ENCODE measurements around the gene ELMOD1.

Gene ELMOD1

DNA sequence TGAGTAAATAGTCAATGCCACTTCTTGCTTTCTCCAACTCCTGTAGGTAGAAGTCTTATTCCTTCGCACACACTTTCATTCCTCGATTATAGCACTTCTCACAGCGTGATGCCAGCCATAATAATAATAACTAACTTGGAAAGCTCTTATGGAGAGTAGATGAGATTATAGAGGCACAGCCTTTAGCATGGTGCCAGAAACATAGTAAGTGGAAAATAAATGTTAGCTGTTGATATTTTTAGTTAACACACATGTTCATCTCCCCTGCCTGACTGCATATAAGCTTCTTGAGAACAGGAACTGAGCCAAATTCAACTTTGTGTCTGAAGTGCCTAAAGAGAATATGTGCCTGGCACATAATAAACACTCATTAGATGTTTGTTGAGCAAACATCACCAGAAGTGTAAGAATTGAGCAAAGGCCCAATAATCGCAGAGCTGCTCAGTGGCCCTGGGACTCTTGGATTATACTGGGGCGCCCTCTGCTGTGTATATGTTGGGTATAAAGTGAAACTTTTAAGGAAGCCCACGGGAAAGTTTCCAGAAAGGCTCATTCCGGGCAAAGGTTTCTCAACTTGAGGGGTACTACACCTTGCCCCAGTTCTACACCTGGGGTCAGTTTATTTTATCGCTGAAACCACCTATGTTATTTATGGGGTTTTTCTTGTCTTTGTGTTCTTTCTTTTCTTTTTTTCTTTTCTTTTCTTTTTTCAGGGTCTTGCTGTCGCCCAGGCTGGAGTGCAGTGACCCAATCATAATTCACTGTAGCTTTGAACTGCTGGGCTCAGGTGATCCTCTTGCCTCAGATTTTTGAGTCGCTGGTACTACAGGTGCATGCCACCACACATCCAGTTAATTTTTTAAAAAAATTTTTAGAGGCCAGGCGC lies 98.6 kb downstream of the ELMOD1 start:
- Mint-ChIP-seq H3K4me1 (ENCODE audit: low read depth in 2 of 2) (no peaks in the 10 kb centered on the region), H3K27ac (no peak overlapping the region), H3K27me3 (peaks cover 23 to 30% of the 10 kb centered on the region in 2 donors), H3K4me3 (no peak overlapping the region), H3K36me3 (ENCODE audit: insufficient read depth) (no peaks in the 10 kb centered on the region), H3K9me3 (no peaks in the 10 kb centered on the region)
- ATAC-seq (replicated peaks) (peak; percentile 59), DNase-seq (peak; percentile 27 to 48 (median 33))

DNA sequence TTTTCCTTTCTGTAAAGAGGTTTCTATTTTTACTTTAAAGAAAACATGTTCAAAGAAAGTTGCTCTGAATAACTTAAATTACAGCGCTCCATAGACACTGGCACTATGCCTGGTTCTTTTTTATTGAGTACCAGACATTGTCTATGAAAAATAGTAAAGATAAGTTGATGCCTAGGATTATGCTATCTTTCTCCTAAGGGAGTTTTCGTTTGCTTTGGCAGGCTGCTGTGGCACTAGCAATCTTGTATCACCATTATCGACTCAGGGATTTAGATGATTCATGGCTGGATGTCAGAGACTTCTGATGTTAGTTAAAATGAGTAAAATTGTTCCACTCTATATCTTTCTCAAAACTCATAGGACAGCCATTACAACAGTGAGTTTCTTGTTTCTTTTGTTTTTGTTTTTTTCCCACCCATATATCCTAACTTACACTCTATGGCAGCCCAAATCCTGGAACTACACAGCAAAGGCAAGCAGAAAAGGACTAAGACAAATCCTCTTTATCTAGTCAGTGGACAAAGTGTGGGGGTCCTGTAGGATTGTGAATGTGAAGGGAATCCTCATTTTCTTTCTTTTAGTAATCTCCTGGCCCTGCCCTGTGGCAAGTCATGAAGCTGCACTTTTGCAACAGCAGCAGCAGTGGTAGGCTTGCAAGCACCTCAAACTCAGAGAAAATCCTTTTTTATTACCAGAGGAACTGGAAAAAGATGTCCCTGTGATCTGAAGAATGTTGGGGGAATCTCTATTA lies 100.2 kb downstream of the ELMOD1 start:
- no peak overlapping the region for H3K4me3 Mint-ChIP-seq

DNA sequence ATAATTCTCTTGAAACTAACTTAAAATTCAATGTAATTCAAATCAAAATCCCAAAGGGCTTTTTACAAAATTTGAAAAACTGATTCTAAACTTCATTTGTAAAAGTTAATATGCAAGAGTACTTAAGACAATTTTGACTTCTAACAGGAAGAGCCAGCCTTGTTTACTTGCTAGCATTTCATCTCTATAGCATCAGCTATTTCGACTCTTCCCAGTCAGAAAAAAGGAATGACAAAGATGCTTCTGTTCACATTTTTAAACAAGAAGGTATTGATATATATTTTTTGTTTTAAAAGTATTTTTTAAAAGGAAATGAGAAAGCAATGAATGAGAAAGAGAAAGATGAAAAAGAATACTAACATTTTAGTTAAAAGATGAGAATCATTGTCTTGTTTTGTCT lies 104.5 kb downstream of the ELMOD1 start:
- ATAC-seq (replicated peaks) = no peak
- H3K4me1 Mint-ChIP-seq (ENCODE audit: low read depth in 2 of 2) = no peaks in the 10 kb centered on the region
- no peaks in the 10 kb centered on the region for H3K36me3 Mint-ChIP-seq (ENCODE audit: insufficient read depth)
- H3K27ac Mint-ChIP-seq = no peak overlapping the region
- peaks cover 54 to 55% of the 10 kb centered on the region in 2 donors for H3K27me3 Mint-ChIP-seq
- H3K9me3 Mint-ChIP-seq = no peaks in the 10 kb centered on the region
- no peak for DNase-seq
- H3K4me3 Mint-ChIP-seq = no peak overlapping the region

More for the DNA sequence above, 100.2 kb downstream of the ELMOD1 start:
- DNase-seq = no peak
- H3K36me3 Mint-ChIP-seq (ENCODE audit: insufficient read depth) = no peaks in the 10 kb centered on the region
- no peaks in the 10 kb centered on the region for H3K4me1 Mint-ChIP-seq (ENCODE audit: low read depth in 2 of 2)
- H3K27ac Mint-ChIP-seq = no peak overlapping the region
- no peak for ATAC-seq (replicated peaks)
- H3K27me3 Mint-ChIP-seq = peaks cover 27 to 33% of the 10 kb centered on the region in 2 donors
- H3K9me3 Mint-ChIP-seq = no peaks in the 10 kb centered on the region

DNA sequence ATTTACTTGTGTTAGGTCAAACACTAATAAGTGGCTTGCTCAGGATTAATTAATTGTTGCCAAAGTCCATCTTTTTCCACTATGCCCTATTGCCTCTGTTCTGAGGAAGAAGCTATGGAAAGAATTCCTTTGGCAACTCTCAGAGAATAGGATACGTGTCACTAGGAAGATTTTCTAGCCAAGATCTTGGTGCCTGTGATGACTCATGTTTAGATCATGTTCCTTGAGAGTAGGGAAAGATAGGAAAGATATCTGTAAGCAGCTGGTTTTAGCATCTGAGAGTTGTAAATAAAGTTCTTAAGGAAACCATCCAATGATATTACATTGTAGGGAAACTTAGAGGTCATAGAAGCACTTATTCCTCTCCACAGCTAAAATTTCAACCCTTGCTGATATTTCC lies 105.2 kb downstream of the ELMOD1 start:
- Mint-ChIP-seq H3K9me3 (no peaks in the 10 kb centered on the region), H3K27ac (no peak overlapping the region), H3K4me3 (no peak overlapping the region), H3K36me3 (ENCODE audit: insufficient read depth) (no peaks in the 10 kb centered on the region), H3K4me1 (ENCODE audit: low read depth in 2 of 2) (no peaks in the 10 kb centered on the region), H3K27me3 (peaks cover 49 to 55% of the 10 kb centered on the region in 2 donors)
- DNase-seq = no peak
- ATAC-seq (replicated peaks) = no peak

DNA sequence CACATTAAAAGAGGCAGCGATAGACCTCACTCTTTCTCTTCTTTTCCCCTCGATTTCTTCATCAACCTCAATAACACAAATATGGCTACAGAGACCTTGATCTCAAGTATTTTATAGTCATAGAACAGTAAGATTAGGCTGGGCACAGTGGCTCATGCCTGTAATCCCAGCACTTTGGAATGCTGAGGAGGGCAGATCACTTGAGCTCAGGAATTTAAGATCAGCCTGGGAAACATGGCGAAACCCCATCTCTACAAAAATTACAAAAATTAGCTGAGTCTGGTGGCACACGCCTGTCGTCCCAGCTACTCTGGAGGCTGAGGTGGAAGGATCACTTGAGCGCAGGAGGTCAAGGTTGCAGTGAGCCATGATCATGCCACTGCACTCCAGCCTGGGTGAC lies 106.3 kb downstream of the ELMOD1 start:
- DNase-seq (no peak), ATAC-seq (replicated peaks) (no peak)
- Mint-ChIP-seq H3K27me3 (peaks cover 40 to 48% of the 10 kb centered on the region in 2 donors), H3K4me3 (no peak overlapping the region), H3K4me1 (ENCODE audit: low read depth in 2 of 2) (no peaks in the 10 kb centered on the region), H3K9me3 (no peaks in the 10 kb centered on the region), H3K36me3 (ENCODE audit: insufficient read depth) (no peaks in the 10 kb centered on the region), H3K27ac (no peak overlapping the region)

DNA sequence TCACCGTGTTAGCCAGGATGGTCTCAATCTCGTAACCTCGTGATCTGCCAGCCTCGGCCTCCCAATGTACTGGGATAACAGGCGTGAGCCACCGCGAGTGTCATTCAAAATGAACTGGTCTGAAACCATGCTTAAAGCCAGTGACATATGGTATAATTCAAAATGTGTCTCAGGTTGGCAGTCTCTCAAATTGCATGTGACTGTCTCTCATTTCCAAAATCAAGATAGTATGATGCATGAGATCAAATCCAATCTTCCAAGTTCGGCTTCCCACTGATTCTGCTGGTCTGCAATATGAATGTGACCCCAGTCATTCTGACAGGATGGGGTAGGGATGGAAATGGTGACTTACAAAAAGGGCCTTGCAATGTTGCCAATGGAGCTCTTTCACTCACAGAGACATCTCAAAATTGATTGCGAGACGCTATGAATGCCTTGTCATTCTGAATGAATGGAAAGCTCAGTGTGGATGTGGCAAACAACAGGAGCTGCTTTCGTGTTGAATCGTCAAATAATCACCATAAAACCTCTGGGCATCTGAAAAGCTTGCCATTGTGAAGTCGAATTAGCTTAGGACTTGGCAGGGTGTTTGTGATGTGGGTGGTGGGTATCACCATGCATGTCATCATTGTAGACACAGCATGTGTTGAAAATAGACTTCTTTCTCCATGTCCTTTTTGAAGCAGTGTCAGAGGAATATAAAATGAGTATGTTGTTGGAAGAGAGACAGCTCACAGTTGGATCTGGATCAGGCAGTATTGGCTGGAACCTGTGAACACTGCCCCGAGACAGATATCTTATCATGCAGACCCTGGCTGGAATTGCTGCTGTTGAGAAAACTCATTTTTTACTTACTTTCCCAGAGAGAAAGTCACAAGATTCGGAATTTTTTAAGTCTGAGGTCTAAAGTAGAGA lies 108.7 kb downstream of the ELMOD1 start:
- DNase-seq = no peak
- Mint-ChIP-seq H3K4me3 (no peak overlapping the region), H3K4me1 (ENCODE audit: low read depth in 2 of 2) (no peaks in the 10 kb centered on the region), H3K27me3 (peaks cover 48 to 61% of the 10 kb centered on the region in 2 donors), H3K27ac (no peak overlapping the region), H3K36me3 (ENCODE audit: insufficient read depth) (no peaks in the 10 kb centered on the region), H3K9me3 (no peaks in the 10 kb centered on the region)
- no peak for ATAC-seq (replicated peaks)

DNA sequence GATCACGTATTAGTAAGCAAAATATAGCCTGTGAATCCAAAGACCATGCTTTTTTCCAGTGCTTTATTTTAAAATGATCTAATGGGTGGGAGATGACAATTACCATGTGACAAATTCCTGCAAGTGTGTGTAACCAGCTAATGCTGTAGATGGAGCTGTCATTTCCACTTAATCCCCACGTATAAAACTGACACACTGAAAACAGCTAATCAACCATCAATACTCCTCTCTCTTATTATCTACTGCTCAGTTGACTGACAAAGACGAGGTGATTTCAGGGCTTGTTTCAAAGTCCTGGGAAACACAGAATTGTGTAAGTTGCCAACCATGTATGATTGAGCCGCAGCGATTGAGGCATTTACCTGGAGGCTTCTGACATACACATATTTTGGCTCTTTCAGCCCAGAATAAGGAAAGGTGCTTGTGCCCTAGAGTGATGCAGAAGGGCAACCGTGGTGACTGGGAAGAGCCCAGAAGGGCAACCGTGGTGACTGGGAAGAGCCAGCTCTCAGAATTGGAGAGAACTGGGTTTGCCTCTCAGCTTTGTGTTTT lies 111.2 kb downstream of the ELMOD1 start:
- no peak for DNase-seq
- Mint-ChIP-seq H3K4me1 (ENCODE audit: low read depth in 2 of 2) (no peaks in the 10 kb centered on the region), H3K27ac (no peak overlapping the region), H3K36me3 (ENCODE audit: insufficient read depth) (no peaks in the 10 kb centered on the region), H3K4me3 (no peak overlapping the region), H3K27me3 (peaks cover 35 to 53% of the 10 kb centered on the region in 2 donors), H3K9me3 (no peaks in the 10 kb centered on the region)
- ATAC-seq (replicated peaks) = no peak

DNA sequence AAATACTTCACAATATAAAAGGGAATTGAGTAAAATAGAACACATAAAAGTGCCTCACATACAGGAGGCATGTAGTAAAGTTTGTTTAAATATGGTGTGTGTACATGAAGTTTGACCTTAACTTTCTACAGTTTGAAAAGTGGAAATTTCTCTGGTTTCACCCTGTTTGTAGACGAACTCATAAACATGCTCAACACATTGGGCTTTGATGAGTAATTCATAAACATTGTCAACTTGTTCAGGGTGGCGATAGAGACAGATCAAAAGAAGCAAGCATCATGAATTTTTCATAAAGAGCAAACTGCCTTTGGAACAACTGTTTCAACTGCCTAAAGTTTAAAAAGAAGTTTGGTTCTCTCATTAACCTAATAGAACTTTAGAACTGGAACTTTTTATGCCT lies 111.8 kb downstream of the ELMOD1 start:
- no peak for ATAC-seq (replicated peaks)
- Mint-ChIP-seq H3K27me3 (peaks cover 37 to 54% of the 10 kb centered on the region in 2 donors), H3K36me3 (ENCODE audit: insufficient read depth) (no peaks in the 10 kb centered on the region), H3K4me3 (no peak overlapping the region), H3K4me1 (ENCODE audit: low read depth in 2 of 2) (no peaks in the 10 kb centered on the region), H3K27ac (no peak overlapping the region), H3K9me3 (no peaks in the 10 kb centered on the region)
- DNase-seq = no peak

DNA sequence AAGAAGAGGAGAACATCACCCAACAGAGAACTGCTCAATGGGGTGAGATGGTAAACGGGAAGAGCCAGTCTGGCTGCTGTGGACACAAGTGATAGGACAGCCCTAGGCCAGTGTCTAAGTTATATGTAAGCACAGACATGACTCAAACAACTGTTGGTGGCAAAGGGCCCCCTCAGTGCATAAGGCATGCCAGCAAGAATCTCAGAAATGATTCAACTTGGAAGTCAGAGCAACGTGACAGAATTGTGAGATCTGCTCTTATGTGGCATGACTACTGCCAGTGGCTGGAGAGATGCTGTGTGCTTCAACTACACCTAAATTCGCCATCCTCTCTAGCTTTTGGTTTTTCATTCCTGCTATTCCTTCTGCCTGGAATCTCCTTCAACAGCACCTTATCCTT lies 113.5 kb downstream of the ELMOD1 start:
- H3K4me1 Mint-ChIP-seq (ENCODE audit: low read depth in 2 of 2) = no peaks in the 10 kb centered on the region
- H3K9me3 Mint-ChIP-seq = no peaks in the 10 kb centered on the region
- peaks cover 42 to 66% of the 10 kb centered on the region in 2 donors for H3K27me3 Mint-ChIP-seq
- H3K4me3 Mint-ChIP-seq = no peak overlapping the region
- H3K27ac Mint-ChIP-seq = no peak overlapping the region
- no peaks in the 10 kb centered on the region for H3K36me3 Mint-ChIP-seq (ENCODE audit: insufficient read depth)
- DNase-seq (no peak), ATAC-seq (replicated peaks) (no peak)

DNA sequence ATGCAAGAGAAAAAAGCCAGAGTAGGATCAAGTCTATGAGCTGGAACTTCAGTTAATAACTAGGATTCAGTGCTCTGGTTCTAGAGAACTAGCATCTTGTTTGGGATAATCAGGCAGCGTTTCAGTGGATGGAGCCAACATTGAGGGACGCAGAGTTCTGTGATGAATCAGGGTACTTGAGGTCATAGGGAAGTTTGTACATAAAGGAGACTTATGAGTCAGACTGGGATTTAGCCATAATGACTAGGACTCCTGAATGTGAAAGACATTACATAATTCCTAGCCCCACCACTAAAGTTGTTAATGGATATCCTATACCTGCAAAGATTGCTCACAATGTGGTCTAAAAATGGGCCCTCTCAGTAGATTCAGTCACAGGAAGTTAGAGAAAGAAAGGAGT lies 114.1 kb downstream of the ELMOD1 start:
- H3K27me3 Mint-ChIP-seq = peaks cover 42 to 60% of the 10 kb centered on the region in 2 donors
- no peak for ATAC-seq (replicated peaks)
- no peaks in the 10 kb centered on the region for H3K9me3 Mint-ChIP-seq
- H3K27ac Mint-ChIP-seq = no peak overlapping the region
- no peak overlapping the region for H3K4me3 Mint-ChIP-seq
- DNase-seq = no peak
- no peaks in the 10 kb centered on the region for H3K4me1 Mint-ChIP-seq (ENCODE audit: low read depth in 2 of 2)
- no peaks in the 10 kb centered on the region for H3K36me3 Mint-ChIP-seq (ENCODE audit: insufficient read depth)

DNA sequence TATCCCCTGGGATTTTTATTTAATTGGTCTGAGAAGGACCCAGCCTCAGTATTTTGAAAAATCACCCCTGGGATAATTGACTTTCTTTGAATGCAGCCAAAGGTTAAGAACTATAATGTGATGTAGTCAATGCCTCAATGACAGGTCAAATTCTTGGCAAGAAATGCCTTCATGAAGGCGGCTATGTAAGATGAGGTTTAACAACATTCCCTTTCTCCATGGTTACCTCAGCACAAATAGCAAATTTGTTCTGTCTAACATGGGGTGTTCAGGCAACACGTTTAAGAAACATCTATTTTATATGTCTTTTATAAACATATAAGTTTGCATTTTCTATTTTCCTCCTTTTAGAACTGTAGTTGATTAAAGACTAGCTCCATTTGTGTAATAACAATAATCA lies 115.6 kb downstream of the ELMOD1 start:
- Mint-ChIP-seq H3K36me3 (ENCODE audit: insufficient read depth) (no peaks in the 10 kb centered on the region), H3K27me3 (peaks cover 49 to 50% of the 10 kb centered on the region in 2 donors), H3K4me1 (ENCODE audit: low read depth in 2 of 2) (no peaks in the 10 kb centered on the region), H3K9me3 (no peaks in the 10 kb centered on the region), H3K4me3 (no peak overlapping the region), H3K27ac (no peak overlapping the region)
- no peak for ATAC-seq (replicated peaks)
- no peak for DNase-seq

DNA sequence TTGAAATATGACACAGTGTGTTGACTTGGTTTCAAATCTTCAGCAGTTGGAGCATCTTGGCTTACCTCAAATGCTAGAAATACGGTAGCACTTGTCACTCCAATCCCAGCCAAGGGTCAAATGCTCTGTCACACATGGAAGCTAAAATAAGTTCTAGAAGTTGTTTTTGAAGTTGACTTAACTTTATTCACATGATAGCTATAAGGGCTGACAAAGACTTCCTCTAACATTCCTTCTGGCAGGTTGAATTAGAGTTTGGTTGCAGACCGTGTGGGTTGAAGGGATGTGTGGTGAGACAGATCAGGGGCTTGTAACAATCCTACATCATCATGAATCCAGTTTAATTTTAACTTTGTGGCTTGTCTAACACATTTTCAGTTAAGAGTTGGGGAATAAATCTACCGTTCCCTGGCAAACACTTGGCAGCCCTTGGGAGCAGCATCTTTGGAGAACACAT lies 116.3 kb downstream of the ELMOD1 start:
- DNase-seq = no peak
- no peak for ATAC-seq (replicated peaks)
- peaks cover 51 to 54% of the 10 kb centered on the region in 2 donors for H3K27me3 Mint-ChIP-seq

DNA sequence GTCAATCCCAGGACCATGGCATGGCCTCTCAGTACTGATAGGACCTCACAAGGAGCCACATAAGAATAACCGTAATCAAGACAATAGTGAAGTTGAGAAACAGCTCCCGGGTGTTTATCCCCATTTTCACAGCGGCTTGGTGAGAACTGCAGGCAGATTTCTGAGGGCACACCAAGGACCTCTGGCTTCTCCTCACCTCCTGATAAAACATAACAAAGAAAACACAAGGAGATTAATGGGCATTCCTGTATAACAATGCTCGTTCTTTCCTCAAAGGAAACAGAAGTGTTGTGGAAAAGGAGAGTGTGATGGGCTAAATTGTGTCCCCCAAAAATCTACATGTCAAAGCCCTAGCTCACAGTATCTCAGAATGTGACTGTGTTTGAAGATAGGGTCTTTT lies 116.9 kb downstream of the ELMOD1 start:
- no peaks in the 10 kb centered on the region for H3K9me3 Mint-ChIP-seq
- no peak overlapping the region for H3K27ac Mint-ChIP-seq
- H3K27me3 Mint-ChIP-seq = peaks cover 55 to 57% of the 10 kb centered on the region in 2 donors
- H3K36me3 Mint-ChIP-seq (ENCODE audit: insufficient read depth) = no peaks in the 10 kb centered on the region
- ATAC-seq (replicated peaks) (no peak), DNase-seq (no peak)
- H3K4me1 Mint-ChIP-seq (ENCODE audit: low read depth in 2 of 2) = no peaks in the 10 kb centered on the region
- H3K4me3 Mint-ChIP-seq = no peak overlapping the region

More for the DNA sequence above, 116.3 kb downstream of the ELMOD1 start:
- Mint-ChIP-seq H3K4me1 (ENCODE audit: low read depth in 2 of 2) (no peaks in the 10 kb centered on the region), H3K36me3 (ENCODE audit: insufficient read depth) (no peaks in the 10 kb centered on the region), H3K9me3 (no peaks in the 10 kb centered on the region), H3K27ac (no peak overlapping the region), H3K4me3 (no peak overlapping the region)
